Stimulated activated CD8-positive, alpha-beta memory T cell treated with anti-CD3 and anti-CD28 coated beads, Interleukin-12 subunit alpha, Interleukin-12 subunit beta, amount 100 ng/mL, for 4 hours (primary cell): Measurements from ENCODE around the gene PGA4.
"Not testable (repeated sequence)": the region's sequence is repeated elsewhere in the genome, so short reads cannot be mapped to it uniquely, and the experiment has no call there.

ENCODE experiments used
- DNase-seq: peaks from one replicate; pipeline ENCODE4 v3.0.0-alpha.2; 2020; ENCODE audit warnings: low read depth

The PGA4 gene

GRCh38 chr11:61250796-61251765, 28.9 kb downstream of the PGA4 start:
- DNase-seq, result not testable (repeated sequence)

- not testable (repeated sequence) for DNase-seq
Measured at GRCh38 chr11:61252332-61252731, 30.2 kb downstream of the PGA4 start.

- peak; percentile 25 for DNase-seq
Measured at GRCh38 chr11:61254403-61255025, 32.4 kb downstream of the PGA4 start.

DNA sequence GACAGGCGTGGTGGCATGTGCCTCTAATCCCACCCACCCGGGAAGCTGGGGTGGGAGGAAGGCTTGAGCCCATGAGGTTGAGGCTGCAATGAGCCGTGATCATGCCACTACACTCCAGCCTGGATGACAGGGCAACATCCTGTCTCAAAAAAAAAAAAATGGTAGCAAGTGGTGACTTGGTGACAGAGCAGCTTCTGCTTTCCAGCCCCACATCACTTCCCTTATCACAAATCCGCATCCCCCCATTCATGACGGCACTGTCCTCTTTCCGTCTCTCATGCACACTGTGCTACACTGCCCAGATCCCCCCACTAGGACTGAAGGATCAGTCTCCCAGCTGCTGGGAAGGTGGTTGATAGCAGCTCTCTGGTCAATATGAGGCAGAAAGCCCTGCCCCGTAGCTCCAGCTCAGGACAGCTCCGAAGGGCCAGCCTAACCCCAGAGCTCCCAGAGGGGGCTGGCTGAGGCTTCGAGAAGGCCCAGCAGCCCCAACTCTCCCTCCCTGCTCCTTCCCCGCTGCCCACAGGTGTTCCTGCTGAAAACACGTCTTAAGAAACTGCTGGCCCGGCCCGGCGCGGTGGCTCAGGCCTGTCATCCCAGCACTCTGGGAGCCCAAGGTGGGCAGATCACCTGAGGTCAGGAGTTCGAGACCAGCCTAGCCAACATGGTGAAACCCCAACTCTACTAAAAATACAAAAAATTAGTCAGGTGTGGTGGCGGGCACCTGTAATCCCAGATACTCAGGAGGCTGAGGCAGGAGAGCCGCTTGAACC, 34.7 kb downstream of the PGA4 start:
- DNase-seq, result no peak

GRCh38 chr11:61258546-61258945, 36.4 kb downstream of the PGA4 start:
- DNase-seq, result no peak

DNA sequence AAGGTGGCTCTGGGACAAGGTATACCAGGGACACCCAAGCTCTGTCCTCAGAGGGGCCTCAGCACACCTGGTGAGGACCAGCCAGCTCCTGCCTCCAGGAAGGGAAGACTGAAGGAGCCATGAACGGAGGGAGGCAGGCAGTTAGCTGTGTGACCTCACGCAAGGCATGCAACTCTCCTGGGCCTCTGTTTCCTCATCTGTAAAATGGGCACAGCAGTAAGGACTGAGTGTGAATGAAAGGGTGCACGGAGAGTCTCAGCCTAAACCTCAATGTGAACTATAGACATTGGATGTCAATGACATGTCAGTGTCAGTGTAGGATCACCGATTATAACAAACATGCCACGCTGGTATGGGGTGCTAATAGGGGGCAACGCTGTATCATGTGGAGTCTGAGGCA, 37.2 kb downstream of the PGA4 start:
- DNase-seq, result no peak

- DNase-seq, result no peak
Measured at GRCh38 chr11:61264371-61264770, 42.2 kb downstream of the PGA4 start.

DNA sequence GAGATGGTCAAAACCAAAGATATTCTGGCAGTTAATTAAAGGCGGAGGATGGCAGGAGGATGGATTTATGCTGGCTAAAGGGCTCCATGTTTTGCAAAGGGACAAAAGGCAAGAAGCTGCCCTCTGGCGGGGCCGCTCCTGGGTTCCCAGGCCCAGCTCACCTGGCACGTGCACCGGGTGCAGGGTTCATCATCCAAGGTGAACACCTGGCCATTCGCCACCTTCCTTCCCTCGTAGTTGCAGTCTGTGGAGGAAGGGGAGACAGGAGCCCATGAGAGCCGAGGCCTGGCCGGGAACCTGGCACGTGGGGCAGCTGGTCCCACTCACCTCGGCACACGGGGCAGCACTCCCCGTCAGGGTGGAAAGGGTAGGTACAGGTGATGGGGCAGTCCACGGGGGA, 42.6 kb downstream of the PGA4 start:
- no peak for DNase-seq

DNA sequence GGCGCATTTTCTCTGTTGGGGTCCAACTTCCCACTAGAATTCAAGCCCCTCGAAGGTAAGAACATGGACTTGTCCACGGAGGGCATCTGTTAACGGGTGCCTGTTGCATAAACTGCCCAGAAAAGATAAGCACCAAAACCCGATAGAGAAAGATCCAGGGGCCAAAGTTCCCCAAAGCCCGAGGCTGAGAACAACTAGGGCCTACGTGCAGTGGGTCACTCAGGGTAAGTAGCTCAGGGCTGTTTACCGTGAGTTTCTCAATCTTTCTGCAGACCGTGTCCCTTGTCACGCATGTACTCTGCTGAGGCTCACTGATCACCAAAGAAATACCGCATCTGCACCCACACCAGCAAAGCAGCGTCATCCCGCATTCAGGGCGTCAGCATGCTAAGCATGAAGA, 43.2 kb downstream of the PGA4 start:
- no peak for DNase-seq

DNA sequence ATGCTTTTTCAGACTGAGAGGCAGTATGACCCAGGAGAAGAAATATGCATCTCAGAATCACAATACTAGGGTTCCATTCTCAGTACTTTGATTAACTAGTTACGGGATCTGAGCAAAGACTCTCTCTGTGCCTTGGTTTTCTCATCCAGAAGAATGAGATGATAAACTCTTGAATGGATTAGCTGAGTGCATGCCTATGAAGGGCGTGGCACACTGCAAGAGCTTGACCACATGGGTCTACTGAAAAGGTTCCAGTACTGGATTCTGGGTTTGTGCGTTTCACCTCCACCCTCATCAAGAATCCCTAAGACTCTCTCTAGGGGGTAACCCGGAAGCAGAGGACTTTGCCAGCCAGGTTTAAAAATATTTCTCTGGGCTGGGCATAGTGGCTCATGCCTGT, 44.5 kb downstream of the PGA4 start:
- no peak for DNase-seq

GRCh38 chr11:61267437-61267841, 45.3 kb downstream of the PGA4 start:
- no peak for DNase-seq

GRCh38 chr11:61268588-61269250, 46.6 kb downstream of the PGA4 start:
- no peak for DNase-seq

- DNase-seq, result no peak
Measured at GRCh38 chr11:61270354-61271076, 48.4 kb downstream of the PGA4 start.

- DNase-seq, result no peak
Measured at GRCh38 chr11:61272731-61273130, 50.6 kb downstream of the PGA4 start.

DNA sequence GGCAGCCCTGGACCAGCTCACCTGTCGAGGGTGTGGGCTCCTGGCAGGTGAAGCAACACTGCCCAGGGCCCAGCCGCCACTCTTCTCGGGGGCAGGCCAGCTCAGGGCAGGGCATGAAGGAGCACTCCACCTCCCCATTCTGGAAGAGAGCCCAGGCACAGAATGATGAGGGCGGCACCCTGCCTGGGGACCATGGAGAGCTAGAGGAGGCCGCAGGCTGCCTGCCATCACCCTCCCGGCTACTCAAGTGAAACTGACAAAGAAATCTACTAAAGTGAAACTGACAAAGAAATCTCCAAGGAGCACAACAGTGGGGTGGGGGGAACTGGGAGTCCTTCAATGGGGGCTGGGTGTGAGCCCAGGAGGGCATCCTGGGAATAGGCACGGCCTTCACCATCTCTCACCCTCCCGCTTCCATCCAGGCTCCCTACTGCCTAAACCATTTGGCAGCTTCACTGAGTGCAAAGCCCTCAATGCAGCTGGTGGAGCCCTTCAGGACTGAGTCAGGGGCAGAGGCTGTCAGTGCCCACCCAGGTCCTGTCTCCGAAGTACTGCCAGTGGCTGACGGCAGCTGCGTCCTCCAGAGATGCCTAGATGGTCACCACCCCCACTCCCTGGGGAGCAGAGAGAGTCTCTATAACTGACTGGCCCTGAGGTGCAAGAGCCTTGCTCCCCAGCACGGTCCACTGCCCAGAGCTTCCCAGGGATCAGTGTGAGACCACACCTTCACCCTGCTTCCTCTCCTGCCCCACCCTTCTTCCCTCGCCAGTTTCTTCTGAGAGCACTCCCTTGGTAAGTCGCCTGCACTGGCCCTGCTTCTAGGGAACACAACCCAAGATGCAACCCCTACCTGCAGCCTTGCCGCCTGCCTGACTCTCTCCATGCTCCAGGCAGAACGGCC, 51.3 kb downstream of the PGA4 start:
- no peak for DNase-seq

DNA sequence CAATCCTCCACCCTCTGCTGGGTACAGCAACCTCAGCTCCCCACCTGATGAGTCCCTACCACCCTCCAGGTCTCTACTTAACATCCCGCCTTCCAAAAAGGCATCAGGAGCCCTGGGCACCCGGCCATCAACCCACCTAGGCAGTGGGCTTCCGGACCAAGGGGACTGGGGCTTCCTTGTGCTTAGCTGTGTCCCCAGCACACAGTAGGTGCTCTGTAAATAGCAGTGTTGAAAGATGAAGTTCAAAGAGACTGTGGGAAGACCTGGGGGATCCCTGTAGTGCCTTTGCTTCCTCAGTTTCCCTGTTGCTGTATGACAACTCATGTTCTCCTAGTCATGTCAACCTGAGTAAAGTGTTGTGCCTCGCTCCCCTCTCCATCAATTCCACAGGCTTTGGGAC, 51.9 kb downstream of the PGA4 start:
- DNase-seq, result no peak

DNA sequence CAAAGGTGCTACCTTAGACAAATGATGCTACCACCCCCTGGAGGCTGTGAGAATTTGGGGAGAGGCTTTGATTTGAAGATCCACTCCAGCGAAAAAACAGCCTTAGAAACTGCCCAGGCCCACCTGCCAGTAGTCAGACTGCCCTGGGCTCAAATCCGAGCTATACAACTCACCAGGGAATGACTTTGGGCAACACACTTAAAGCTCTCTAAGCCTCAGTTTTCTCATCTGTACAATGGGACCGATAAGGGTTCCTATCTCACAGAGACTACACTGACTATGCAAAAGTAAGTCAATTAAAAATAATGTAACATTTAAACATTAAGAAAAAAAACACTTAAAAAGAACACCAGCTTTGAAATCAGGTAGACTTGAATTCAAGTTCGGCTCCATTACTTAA, 53.0 kb downstream of the PGA4 start:
- DNase-seq, result no peak

- DNase-seq, result no peak
Measured at GRCh38 chr11:61277186-61278000, 55.2 kb downstream of the PGA4 start.

GRCh38 chr11:61278001-61278470, 55.9 kb downstream of the PGA4 start:
- no peak for DNase-seq
